ENCODE data around the gene RBBP4.
"Not testable (repeated sequence)": the region's sequence is repeated elsewhere in the genome, so short reads cannot be mapped to it uniquely, and the experiment has no call there.

Gene RBBP4

DNA sequence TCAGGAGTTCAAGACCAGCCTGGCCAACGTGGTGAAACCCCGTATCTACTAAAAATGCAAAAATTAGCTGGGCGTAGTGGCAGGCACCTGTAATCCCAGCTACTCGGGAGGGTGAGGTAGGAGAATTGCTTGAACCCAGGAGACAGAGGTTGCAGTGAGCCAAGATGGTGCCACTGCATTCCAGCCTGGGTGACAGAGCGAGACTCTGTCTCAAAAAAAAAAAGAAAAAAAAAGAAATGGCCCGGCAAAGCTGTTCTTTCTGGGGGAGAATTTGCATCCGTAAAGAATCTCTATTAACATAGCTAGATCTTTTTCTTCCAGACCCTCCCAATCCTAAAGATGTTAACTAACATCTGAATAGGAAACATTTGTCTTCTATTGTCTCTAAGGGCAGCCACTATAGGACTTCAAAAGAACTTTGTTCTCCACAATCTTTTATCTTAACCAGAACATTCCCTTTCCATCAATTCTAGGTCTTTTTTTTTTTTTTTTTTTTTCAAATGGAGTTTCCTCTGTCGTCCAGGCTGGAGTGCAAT lies 8.6 kb upstream of the RBBP4 start:
- not testable (repeated sequence) for DNase-seq

DNA sequence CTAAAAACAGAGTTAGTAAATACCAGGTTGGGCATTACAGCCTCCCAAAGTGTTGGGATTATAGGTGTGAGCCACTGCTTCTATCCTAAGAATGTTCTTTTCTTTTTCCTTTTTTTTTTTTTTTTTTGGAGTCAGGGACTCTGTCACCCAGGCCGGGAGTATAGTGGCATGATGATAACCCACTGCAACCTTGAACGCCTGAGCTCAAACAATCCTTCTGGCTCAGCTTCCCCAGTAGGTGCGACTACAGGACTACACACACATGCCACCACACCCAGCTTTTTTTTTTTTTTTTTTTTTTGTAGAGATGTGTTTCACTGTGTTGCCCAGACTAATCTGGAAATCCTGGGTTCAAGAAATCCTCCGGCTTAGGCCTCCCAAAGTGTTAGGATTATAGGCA lies 6.6 kb upstream of the RBBP4 start:
- no peak for DNase-seq

DNA sequence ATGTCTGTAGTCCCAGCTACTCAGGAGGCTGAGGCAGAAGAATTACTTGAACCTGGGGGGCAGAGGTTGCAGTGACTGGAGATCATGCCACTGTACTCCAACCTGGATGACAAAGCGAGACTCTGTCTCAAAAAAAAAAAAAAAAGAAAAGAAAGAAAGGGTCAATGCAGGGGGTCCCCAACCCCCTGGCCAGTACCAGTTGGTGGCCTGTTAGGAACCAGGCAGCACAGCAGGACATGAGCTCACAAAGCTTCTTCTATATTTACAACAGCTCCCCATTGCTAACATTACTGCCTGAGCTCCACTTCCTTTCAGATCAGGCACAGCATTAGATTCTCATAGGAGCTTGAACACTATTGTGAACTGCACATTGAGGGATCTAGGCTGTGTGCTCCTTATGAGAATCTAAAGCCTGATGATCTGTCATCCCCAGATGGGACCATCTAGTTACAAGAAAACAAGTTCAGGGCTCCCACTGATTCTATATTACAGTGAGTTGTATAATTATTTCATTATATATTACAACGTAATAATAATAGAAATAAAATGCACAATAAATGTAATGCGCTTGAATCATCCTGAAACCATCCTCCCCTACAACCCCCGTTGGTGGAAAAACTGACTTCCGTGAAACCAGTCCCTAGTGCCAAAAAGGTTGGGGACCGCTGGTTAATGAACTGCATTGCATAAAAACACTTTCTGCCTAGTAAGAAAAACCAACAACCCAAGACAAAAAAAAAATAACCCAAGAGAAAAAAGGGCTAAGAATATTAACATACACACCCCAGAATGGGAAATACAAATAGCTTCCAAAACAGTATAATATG lies 3.5 kb upstream of the RBBP4 start:
- DNase-seq = no peak

DNA sequence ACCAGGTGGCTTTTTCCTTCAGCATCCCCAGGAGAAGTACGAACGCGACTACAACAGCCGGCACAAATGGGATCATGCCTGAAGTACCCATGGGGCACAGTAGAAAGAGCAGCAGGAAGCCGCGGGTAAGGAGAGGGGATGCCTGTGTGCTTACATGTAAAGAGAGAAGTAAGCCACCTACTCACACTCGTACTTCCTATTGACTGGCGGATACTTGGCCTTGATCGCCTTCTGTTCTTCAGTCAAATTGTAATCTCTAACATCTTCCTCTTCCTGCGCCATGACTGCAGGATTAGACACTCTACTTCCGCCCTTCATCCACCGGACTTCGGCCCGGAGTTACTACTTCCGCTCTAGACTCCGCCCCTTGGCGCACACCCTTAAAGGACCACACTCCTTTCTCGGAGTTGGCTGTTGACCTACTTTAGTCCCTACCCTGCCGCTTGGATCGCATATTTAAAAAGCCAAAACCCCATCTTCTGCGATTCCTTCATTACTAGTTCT lies 708 bp upstream of the RBBP4 start, which contains the start of gene ZBTB8OS:
TSS of gene ZBTB8OS (minus strand) at position 303 of the 504 bp plus-strand sequence. CDS start at position 282, 21 bp downstream.
- peak; percentile 97 for DNase-seq

DNA sequence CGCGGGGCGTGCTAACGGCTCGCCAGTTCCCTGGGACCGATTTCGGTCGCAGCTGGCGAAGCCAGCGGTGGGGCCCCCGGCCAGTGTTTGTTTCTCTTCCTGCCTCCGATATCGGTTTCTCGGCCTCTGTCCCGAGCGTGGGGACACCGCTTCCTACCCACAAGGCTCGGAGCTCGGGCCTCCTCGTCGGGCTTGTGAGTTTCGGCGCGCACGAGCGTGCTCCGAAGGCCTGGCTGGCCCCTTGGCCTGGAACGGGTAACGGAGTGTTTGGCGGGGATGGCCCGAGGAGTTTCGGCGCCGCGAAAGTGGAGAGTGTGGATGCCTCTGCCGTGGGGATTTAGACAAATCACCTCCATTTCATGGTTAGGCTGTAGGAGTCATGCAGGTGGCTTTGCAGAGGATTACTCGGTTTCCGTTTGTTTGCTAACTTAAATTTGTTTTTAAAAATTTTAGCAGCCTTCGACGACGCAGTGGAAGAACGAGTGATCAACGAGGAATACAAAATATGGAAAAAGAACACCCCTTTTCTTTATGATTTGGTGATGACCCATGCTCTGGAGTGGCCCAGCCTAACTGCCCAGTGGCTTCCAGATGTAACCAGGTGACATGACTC lies 559 bp downstream of the RBBP4 start:
- DNase-seq = no peak

DNA sequence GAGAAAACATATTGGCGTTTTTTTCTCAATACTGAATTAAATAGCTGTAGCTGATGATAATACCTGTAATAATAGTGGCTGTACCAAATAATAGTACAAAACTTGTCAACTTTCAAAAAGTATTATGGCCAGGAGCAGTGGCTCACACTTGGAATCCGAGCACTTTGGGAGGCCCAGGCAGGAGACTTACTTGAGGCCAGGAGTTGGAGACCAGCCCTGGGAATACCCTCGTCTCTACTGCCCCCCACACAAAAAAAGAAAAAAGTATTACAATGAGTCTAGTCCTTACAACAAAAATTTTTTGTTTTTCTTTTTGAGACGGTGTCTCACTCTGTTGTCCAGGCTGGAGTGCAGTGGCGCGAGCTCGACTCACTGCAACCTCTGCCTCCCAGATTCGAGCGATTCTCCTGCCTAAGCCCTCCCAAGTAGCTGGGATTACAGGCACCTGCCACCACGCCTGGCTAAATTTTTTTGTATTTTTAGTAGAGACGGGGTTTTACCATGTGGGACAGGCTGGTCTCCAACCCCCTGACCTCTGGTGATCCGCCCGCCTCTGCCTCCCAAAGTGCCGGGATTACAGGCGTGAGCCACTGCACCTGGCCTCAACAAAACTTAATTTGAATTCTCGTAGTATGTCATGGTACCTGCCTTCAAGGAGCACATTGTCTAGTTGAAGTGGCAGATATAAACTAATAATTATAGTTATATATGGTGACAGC lies 1.4 kb downstream of the RBBP4 start:
- DNase-seq = no peak

DNA sequence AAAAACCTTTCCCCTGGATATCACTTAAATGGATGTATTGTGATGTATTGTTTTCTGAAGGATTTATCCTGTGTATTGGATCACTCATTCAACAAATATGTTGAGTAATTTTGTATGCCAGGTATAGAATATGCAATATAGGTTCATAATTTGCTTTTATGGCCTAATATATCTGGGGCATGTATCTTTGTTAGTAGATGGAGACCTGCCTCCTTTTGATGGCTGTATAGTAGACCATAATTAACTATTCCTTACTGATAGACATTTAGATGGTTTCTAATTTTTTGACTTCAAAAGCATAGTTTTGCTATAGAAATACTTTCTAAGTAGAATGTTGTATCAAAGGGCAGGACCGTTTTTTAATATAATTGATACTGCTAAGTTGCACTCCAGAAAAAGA lies 8.6 kb downstream of the RBBP4 start:
- DNase-seq = no peak

DNA sequence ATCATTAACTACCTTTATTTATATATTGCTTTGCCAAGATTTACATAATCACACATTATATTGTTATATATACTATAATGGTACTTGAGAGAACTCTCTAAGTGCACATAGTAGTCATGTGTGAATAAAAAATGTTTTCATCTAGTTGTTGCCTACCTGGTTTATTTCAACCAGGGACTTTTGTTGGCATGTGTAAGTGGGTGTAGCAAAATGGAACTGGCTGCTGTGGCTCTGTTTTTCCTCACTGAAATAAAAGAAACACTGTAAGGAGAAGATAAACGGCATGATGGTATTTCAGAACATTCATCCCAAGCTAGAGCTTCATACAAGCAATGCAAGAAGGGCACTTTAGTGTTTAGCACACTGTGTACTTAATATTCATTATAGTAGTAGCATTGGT lies 14.9 kb downstream of the RBBP4 start:
- no peak for DNase-seq

DNA sequence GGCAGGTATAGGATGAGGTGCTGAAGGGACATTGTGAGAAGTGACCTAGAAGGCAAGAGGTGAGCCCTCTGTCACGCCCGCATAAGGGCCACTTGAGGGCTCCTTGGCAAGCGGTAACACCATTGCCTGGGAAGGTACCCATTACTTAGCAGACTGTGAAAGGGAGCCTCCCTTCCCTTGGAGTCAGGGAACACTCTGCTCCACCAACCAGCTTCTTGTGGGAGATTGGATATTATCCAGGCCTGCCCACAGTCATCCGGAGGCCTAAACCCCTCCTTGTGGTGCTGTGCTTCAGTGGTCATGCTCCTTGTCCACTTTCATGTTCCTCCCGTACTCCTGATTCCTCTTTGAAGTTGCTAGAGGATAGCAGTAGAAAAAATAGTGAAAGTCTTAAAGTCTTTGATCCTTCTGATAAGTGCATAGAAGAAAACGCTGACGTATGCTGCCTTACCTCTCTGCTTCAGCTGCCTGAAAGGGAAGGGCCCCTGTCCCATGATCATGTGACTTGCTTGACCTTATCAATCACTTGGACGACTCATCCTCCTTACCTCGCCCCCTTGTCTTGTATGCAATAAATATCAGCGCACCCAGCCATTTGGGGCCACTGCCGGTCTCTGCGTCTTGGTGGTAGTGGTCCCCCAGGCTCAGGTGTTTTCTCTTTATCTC lies 16.0 kb downstream of the RBBP4 start:
- no peak for DNase-seq

DNA sequence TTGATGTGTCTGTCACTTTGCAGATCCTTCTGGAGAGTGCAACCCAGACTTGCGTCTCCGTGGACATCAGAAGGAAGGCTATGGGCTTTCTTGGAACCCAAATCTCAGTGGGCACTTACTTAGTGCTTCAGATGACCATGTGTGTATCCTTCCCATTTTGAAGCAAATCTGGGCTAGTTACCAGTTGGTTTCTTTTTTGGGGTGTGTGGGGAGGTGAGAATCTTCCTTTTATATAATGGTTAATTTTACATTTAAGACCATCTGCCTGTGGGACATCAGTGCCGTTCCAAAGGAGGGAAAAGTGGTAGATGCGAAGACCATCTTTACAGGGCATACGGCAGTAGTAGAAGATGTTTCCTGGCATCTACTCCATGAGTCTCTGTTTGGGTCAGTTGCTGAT lies 17.7 kb downstream of the RBBP4 start:
- not testable (repeated sequence) for DNase-seq

DNA sequence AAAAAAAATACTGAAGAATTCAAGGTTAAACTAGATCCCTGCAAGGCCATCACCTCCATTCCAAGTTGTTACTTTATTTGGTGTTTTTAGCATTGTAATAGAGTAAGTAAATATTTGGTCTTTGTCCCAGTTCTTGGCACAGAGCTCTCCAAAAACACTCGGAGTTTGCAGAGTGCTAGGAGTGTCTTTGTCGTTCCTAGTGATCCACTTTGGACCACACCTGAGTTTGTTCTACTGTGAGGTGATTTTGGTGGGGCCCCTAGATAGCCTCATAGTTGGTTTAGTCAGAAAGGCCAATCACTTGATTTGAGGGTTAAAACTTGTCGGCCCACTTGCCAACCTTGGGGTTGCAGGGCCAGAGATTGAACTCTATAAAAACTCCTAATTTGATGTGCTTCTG lies 25.9 kb downstream of the RBBP4 start:
- no peak for DNase-seq

DNA sequence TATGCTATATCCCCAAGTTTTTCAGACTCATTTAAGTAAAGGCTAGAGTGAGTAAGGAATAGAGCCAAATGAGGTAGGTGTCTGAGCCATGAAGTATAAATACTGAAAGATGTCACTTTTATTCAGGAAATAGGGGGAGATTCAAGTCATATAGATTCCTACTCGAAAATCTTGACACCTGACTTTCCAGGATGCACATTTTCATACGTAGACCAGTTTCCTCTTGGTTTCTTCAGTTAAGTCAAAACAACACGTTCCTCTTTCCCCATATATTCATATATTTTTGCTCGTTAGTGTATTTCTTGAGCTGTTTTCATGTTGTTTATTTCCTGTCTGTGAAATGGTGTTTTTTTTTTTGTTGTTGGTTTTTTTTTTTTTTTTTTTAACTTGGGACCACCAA lies 29.0 kb downstream of the RBBP4 start:
- DNase-seq = not testable (repeated sequence)

DNA sequence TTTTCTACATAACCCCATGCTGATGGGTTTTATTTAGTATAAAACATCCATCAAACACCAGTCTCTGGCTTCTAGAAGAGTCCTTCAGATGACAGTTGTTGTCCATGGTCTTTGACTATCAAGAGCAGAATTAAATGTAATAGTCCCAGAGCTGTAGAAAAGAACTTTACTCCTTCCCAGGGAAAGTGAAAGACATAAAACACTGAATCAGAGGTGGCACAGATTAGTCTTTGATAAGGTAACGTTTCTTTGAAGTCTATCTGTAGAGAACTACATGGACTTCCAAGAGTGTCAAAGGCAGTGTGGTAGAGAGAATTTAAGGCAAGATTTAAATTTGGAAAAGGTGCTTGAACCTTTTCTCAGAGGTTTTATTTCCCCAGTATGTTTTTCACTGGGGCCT lies 29.6 kb downstream of the RBBP4 start:
- DNase-seq = no peak

DNA sequence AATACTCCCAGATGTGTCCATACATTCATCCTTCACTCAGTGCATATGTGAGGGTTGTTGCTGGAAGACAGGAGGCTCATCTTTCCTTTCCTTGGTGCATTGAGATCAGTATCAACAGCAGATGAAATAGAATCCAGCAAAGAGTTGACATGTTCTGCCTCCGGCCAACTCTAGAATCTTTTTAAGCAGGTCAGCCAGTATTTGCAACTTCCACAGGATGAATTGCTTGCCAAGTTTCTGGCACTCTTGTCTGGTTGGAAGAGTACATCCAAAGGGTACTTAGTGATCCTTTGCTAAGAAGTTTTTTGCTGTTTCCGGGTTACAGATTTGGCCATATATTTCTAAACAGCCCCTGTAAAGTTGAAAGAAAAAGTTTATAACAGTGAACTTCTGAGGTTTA lies 30.5 kb downstream of the RBBP4 start:
- no peak for DNase-seq

DNA sequence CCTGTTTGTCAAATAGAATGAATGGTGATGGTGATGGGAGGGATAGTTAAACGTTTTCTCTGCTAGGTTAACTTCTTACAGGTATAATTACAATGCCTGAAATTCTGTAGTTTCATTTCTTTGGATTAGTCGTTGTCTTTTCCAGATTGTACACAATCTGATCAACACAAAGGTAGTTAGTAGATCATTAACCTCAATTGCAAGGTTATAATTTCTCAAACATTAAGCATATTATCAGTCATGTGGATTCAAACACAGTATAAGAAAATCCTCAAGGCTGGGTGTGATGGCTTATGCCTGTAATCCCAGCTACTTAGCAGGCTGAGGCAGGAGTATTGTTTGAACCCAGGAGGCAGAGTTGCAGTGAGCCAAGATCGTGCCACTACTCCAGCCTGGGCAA lies 31.0 kb downstream of the RBBP4 start:
- no peak for DNase-seq

DNA sequence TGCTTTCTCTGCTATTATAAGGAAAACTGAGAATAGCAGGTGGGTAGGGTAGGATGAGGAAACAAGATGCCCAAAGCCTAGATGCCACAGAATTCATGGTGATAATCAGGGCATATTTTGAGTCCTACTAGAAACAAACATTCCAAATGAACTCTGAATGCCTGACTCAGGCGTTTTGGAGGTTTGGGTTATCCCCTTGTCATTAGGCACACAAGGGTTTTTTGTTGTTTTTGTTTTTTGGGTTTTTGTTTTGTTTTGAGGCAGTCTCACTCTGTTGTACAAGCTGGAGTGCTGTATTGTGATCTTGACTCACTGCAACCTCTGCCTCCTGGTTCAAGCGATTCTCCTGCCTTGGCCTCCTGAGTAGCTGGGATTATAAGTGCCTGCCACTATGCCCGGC lies 32.4 kb downstream of the RBBP4 start:
- DNase-seq = no peak

DNA sequence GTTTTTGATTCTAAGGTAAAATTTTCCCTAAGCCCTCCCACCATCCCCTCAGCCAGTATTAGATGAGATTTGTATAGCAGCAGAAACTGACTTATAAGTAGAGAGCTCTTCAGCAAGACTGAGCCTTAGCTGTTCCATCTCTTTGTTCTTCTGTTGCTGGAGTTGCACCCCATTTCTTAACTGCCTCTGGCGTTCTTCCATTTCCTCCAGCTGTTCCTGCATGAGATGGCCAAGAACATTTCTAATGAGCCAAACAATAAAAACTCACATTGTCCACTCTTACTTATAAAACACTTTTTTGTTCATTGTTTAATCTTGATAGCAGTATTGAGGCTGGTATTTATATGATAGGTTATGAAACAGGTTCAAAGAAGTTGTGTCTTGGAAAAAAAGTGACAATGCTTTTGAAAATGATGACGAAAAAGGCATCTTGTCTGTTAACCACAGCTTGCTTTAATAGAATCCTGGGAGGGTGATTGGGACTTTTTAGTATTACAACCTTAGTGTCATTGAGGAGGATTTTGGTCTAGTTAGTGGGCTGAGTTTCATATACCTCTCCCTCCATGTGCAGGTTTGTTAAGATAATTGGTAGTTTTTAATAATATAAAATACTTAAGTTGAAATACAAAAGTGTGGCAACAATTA lies 33.3 kb downstream of the RBBP4 start:
- DNase-seq = peak; percentile 36

DNA sequence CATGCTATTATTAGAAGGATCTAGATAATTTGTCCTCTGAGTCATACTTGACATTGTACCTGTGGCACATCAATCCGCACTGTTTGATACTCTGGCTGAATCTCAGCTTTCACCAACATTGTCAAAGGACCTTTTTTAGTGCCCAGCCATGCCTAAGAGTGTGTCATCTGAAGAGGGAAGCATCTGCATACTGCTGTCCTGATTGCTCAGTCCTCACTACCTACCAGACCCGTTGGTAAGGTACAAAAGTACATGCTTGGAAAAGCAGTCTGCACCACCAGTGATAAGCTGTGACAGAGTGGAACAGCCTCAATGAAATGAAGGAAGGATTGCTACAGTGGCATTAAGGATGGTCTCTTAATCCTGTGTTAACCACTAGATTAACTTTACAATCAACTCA lies 34.5 kb downstream of the RBBP4 start:
- DNase-seq = no peak

DNA sequence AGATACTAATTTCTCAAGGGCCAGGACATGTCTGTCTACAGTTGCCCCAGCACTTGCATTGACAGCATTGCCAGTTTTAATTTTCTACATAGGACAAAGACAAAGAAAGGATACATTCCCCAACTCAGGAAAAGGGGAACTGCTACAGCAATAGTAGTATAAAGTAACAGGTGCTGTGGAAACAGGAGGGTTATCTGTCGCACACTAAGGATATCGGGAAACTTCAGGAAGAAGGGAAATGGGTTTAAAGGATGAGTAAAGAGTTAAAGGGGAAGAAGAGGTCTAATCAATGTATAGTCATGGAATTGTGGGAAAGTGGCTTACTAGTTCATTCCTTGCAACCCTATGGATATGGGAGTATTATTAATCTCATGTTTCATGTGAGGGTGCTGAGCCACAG lies 35.4 kb downstream of the RBBP4 start:
- no peak for DNase-seq

DNA sequence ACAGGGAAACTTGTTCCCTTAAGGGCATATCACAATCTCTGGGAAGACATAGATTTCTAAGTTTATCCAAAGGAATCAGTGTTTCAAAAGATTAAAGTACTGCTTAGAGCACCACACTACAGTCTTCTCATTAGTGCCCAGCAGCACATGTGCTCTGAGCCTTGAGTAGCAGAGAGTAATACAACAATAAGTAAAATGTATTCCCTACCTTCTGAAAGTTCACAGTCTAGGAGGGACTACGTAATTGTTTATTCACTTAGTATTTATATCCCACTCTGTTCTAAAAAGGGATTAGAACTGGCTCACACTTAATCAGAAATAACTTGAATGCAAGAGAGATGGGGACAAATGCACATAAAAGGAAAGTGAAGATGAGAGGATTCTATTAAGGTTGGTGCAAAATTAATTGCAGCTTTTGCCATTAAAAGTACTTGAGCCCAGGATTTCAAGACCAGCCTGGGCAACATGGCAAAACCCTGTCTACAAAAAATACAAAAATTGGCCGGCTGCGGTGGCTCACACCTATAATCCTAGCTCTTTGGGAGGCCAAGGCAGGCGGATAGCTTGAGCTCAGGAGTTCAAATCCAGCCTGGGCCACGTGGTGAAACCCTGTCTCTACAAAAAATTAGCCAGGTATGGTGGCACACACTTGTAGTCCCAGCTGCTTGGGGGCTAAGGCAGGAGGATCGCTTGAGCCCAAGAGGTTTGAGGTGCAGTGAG lies 42.6 kb downstream of the RBBP4 start:
- no peak for DNase-seq

DNA sequence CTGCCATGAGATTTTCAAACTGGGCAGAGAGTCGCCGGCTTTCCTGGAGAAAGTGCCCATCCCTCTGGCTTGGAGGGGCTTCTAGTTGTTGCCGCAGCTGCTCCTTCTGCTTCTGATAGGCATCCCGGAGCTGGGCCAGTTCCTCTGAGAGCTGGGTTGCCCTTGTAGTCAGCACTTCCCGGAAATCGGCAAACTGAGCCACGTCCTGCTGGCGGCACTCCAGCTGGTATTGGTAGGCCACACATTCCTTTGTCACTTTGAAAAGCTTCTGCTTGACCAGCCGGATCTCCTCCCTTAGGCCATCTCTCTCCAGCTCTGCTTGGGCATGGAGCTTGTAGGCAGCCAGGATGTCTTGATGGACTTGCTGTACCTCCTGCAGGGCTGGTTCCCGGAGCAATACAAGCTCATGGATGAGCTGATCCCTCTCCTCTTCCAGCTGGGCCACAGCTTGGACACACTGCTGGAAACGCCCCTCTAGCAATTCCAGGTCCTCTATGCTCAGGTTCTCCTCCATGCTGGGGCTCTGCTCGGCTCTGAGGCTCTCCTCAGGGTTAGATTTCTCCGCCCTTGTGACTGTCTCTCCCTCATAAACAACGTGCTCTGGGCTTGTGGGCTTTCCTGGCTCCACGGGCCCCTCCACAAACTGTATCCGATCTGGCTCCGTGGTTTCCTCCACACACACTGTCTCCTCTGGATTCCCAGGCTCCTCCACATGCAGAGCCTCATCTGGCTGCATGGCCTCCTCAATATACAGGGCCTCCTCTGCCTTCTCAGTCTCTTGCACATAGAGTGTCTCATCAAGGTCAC lies 44.3 kb downstream of the RBBP4 start:
- DNase-seq = no peak
